NCI-H146 (cell line): ENCODE results near the gene ARHGAP5.
"Not testable (repeated sequence)": the region's sequence is repeated elsewhere in the genome, so short reads cannot be mapped to it uniquely, and the experiment has no call there.

Experiments
- DNase-seq: peaks from one replicate; lab custom pipeline; 2025; lab: John Stamatoyannopoulos, UW

ARHGAP5 gene

DNA sequence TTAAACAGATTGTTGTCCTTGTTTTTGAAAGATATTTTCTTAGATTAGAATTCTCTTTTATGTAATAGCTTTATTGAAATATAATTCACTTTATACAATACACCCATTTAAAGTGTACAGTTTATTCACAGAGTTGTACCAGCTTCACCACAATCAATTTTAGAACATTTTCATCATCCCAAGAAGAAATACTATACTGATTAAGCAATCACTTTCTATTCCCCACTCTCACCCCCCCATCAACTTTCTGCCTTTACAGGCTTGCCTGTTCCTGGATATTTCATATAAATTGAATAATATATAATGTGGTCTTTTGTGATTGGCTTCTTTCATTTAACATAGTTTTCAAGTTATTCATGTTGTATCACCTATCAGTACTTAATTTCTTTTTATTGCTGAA is 44.4 kb downstream of the ARHGAP5 start:
- no peak for DNase-seq

GRCh38 chr14:32121948-32122347 is 44.8 kb downstream of the ARHGAP5 start:
- no peak for DNase-seq

GRCh38 chr14:32126899-32127730 is 50.0 kb downstream of the ARHGAP5 start:
- DNase-seq: not testable (repeated sequence)

DNA sequence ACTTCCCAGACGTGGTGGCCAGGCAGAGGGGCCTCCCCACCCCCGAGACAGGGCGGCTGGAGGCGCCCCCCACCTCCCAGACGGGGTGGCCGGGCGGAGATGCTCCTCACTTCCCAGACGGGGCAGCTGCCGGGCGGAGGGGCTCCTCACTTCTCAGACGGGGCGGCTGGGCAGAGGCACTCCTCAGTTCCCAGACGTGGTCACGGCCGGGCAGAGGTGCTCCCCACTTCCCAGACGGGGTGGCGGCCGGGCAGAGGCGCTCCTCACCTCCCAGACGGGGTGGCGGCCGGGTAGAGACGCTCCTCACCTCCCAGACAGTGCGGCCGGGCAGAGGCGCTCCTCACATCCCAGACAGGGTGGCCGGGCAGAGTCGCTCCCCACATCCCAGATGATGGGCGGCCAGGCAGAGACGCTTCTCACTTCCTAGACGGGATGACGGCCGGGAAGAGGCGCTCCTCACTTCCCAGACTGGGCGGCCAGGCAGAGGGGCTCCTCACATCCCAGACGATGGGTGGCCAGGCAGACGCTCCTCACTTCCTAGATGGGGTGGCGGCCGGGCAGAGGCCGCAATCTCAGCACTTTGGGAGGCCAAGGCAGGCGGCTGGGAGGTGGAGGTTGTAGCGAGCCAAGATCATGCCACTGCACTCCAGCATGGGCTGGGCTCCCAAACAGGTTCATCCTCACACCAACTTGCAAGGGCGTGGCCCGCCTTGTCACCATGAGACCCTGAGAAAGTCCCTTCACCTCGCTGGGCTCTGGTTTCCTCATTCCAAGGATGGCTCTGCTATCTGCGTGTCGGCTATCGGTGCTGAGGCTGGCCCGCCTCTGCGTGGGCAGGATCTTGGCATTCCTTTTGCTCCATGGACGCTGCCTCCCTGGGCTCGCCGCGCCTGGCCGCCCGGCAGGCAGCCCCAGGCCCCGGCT is 50.9 kb downstream of the ARHGAP5 start:
- not testable (repeated sequence) for DNase-seq

- no peak for DNase-seq
Measured at GRCh38 chr14:32128703-32129102, 51.6 kb downstream of the ARHGAP5 start.

DNA sequence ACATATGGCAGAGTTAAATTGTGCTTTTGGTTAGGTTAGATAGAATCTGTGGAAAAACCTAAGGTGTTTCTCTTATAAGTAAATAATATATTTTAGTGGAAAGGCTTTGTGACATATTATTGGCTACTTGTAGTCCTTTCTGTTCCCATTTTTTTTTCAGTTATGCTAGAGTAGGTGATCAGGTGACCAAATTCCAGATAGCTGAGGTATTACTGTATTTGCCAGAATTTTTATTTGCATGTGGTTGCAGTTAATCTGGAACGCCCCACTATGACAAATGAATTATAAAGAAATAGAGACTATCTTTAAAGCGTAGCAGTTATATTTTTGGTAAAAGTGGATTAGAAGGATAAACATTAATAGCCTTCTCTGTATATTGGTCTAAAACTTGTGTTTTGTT is 52.0 kb downstream of the ARHGAP5 start:
- no peak for DNase-seq

DNA sequence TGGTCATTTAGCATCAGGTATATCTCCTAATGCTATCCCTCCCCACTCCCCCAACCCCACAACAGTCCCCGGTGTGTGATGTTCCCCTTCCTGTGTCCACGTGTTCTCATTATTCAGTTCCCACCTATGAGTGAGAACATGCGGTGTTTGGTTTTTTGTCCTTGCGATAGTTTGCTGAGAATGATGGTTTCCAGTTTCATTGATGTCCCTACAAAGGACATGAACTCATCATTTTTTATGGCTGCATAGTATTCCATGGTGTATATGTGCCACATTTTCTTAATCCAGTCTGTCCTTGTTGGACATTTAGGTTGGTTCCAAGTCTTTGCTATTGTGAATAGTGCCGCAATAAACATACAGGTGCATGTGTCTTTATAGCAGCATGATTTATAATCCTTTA is 54.6 kb downstream of the ARHGAP5 start:
- DNase-seq: not testable (repeated sequence)

- DNase-seq: no peak
Measured at GRCh38 chr14:32134448-32135097, 57.5 kb downstream of the ARHGAP5 start.

GRCh38 chr14:32136027-32136825 is 59.1 kb downstream of the ARHGAP5 start:
- no peak for DNase-seq

DNA sequence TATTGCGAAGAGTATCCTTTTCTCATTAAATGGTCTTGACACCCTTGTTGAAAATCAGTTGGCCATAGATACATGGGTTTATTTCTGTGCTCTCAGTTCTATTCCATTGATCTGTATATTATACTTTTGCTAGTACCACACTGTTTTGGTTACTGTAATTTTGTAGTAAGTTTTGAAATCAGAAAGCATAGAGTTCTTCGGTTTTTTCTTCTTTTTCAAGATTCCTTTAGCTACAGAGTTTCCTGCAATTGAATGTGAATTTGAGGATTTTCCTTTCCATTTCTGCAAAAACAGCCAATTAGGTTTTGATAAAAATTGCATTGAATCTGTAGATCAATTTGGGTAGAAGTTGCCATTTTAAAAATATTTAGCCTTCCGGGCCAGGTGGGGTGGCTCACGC is 60.2 kb downstream of the ARHGAP5 start:
- DNase-seq: no peak

DNA sequence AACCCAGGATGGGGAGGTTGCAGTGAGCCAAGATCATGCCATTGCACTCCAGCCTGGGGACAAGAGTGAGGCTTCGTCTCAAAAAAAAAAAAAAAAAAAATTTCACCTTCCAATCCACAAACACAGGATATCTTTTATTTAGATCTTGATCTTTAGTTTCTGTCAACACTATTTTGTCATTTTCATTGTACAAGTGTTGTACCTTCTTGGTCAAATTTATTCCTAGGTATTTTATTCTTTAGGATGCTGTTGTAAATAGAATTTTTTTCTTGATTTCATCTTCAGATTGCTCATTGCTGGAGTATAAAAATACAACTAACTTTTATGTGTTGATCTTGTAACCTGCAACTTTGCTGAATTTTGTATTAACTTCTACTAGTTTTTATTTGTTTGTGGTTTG is 60.8 kb downstream of the ARHGAP5 start:
- DNase-seq: no peak

GRCh38 chr14:32142341-32142740 is 65.2 kb downstream of the ARHGAP5 start:
- no peak for DNase-seq

- no peak for DNase-seq
Measured at GRCh38 chr14:32142754-32143437, 65.8 kb downstream of the ARHGAP5 start.

- DNase-seq: no peak
Measured at GRCh38 chr14:32150392-32150791, 73.3 kb downstream of the ARHGAP5 start.

- DNase-seq: no peak
Measured at GRCh38 chr14:32166029-32166428, 88.9 kb downstream of the ARHGAP5 start.

- DNase-seq: no peak
Measured at GRCh38 chr14:32166924-32167323, 89.8 kb downstream of the ARHGAP5 start.

DNA sequence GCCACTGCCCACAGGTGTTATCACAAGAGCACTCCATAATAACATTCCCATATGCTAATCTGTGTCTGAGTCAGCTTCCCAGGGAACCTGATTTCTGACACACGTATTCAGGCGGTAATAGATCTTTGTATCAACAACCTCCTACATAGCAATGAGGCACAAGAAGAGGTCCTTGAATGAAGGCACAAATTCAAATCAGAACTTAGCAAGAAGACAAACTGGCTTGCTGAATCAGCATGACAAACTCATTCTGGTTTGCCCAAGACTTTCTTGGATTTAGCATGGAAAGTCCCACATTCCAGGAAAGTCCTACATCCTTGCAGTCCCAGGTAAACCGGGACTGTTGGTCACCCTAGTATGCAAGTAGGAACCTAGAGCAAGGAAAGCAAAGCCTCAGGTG is 90.8 kb downstream of the ARHGAP5 start:
- no peak for DNase-seq

- no peak for DNase-seq
Measured at GRCh38 chr14:32169191-32169590, 92.1 kb downstream of the ARHGAP5 start.

DNA sequence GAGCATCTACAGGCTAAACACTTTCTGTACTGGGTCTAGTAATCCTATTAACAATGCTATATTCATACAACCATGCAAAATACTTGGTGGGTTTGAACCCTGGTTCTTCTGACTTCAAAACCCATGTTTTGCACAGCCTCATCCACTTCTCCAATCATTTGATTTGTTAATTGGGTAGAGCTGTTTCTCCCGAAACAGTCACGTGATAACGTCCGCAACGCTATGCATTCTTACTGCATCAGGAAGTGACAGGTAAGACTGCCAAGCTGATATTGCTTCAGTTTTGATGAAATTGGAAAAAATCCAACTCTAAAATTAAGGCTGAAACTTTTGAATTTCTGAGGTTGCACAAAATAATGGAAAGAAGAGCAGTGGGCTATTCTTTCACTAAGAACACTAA is 94.4 kb downstream of the ARHGAP5 start:
- no peak for DNase-seq

DNA sequence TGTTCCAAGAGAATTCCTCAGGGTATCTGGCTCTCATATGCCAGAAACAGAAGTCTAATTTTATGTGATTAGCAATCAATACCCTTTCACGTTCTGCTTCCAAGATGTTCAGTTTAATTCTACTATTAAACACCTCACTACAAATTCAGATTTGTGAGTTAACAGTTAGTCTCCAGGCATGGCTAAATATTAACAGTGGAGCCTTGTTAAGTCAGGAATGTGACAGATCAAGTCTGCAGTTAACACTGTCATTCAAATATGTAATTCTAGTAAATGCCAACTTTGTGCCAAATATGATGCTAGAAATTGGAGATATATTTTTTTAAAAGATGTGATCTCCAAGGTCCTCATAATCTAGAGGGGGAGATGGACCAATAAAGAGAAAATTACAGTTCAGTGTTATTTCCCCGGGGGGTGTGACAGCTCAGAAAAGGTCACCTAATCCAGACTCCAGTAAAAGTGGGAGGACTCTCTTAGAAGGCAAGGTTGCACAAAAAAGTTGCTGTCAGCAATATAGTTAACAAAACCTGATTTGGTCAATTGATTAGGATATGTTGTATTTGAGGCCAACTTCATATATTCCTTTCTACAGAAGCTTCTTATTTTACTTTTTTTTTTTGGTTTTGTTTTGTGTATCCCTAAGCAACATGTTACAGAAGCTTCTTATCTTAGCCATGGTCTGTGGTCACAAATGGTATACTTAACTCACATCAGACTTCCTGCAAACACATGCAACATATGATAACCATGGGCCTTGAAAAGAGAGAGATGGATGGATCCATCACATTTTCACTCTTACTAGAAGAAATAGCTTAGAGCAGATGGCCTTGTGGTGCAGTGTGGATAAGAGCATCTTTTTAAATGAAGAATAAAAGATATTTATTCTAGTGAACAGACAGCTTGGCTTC is 106.3 kb downstream of the ARHGAP5 start:
- no peak for DNase-seq
